Endothelial cell of umbilical vein (primary cell): Measurements from ENCODE around the gene SRGAP3.

Experiments
- CTCF ChIP-seq, 2 donors: IDR thresholded peaks; 1 replicate in 1 of 2; 2 replicates in 1 of 2; pipeline ENCODE4 v1.5.1; 2011; ENCODE audit warnings: low read length in 2 of 2, mild to moderate bottlenecking in 2 of 2, moderate library complexity in 2 of 2, control low read depth in 1 of 2, inconsistent platforms in 1 of 2, low read depth in 1 of 2; ENCODE audit not compliant: insufficient read depth in 1 of 2; ENCODE audit errors: extremely low read depth in 1 of 2
- EZH2 ChIP-seq: IDR thresholded peaks from 2 replicates; pipeline ENCODE4 v1.6.1; 2012; ENCODE audit warnings: borderline replicate concordance, low read depth, mild to moderate bottlenecking, moderate library complexity, low read length, inconsistent platforms; ENCODE audit not compliant: severe bottlenecking
- POLR2A ChIP-seq: IDR thresholded peaks from 2 replicates; pipeline ENCODE4 v1.6.1; 2012; ENCODE audit warnings: low read depth, mild to moderate bottlenecking, control low read depth, low read length
- POLR2AphosphoS5 ChIP-seq: IDR thresholded peaks from 2 replicates; pipeline ENCODE4 v1.6.1; 2012; ENCODE audit warnings: low read depth, mild to moderate bottlenecking, control low read depth, low read length, moderate library complexity; ENCODE audit not compliant: insufficient read depth

GRCh38 chr3:9238276-9238675, 11.2 kb downstream of the SRGAP3 start:
- TF ChIP-seq CTCF (IDR thresholded peaks at IDR 0.05; ENCODE audit: extremely low read depth in 1 of 2, insufficient read depth in 1 of 2, low read depth in 1 of 2, low read length in 2 of 2) (no peak), EZH2 (no peak), POLR2A (no peak), POLR2AphosphoS5 (no peak)
